K562 (cell line): ENCODE results near the gene TIMM23. TPM values are rescaled to one million over a fixed set of nuclear protein-coding genes. Genes with fewer than 3 reads are reported as not detected.

Experiments
- ATAC-seq: fragments of 200-7000 bp; cut with Tn5 transposase; 3 replicates; pipeline ENCODE4 v1.9.1; 2020; ENCODE audit warnings: moderate library complexity
- BruUV-seq: library from RNA; stranded (reverse); fragments of 400-500 nt; replicated peaks from 2 replicates; lab custom pipeline; 2021; lab: Mats Ljungman, UMichigan
- CTCF ChIA-PET: fragments of 300-600 bp; formaldehyde crosslinking; extraction: SDS; loops from one replicate; lab custom pipeline; 2021; ENCODE audit warnings: low intra/inter-chr PET ratio; lab: Yijun Ruan, JAX
- POLR2A ChIA-PET: fragments of 300-600, 350-650 bp; sonication (Branson Sonifier 250); formaldehyde crosslinking; extraction: SDS; loops from one replicate; lab custom pipeline; 2021; ENCODE audit warnings: antibody characterized with exemption, inconsistent platforms; lab: Yijun Ruan, JAX
- DNase-seq, 4 experiments: peaks; one replicate each; pipeline versions ENCODE4 v3.0.0 to v3.0.0-alpha.2; 2011 to 2018; ENCODE audit warnings: low spot score in 3 of 4, mixed read lengths in 3 of 4; ENCODE audit errors: extremely low read depth in 1 of 4
- FAIRE-seq: peaks from 2 replicates; lab custom pipeline; 2011; peaks lifted over from hg19 to GRCh38; lab: Jason Lieb, UNC
- H2AFZ ChIP-seq: 2 replicates; pipeline ENCODE4 v1.6.0; 2011; ENCODE audit warnings: low read depth, low read length, control low read depth, inconsistent platforms
- H3K27ac ChIP-seq: fragments of 200-600 bp; 3 replicates; pipeline ENCODE4 v1.8.0; 2011; ENCODE audit warnings: low read depth, mild to moderate bottlenecking, control low read depth, inconsistent platforms, low read length, moderate library complexity, mixed read lengths; ENCODE audit errors: extremely low read depth
- H3K27me3 ChIP-seq, 2 experiments: fragments of 300-600 bp in 1 of 2; 2 replicates in 1 of 2; 3 replicates in 1 of 2; pipeline versions ENCODE4 v1.6.0 to v1.8.0; 2011; ENCODE audit warnings: inconsistent platforms in 2 of 2, low read length in 2 of 2, mild to moderate bottlenecking in 1 of 2, mixed read lengths in 1 of 2, moderate library complexity in 1 of 2; ENCODE audit not compliant: control insufficient read depth in 2 of 2, insufficient read depth in 2 of 2
- H3K36me3 ChIP-seq: fragments of 300-600 bp; 3 replicates; pipeline ENCODE4 v1.8.0; 2011; ENCODE audit warnings: mild to moderate bottlenecking, low read length, inconsistent platforms; ENCODE audit not compliant: control insufficient read depth, insufficient read depth
- H3K4me1 ChIP-seq, 2 experiments: fragments of 200-600 bp in 1 of 2; replicated peaks in 1 of 2; 2 replicates in 1 of 2; 3 replicates in 1 of 2; pipeline versions ENCODE4 v1.5.1 to v1.8.0; 2011; ENCODE audit warnings: inconsistent platforms in 2 of 2, low read length in 2 of 2, mild to moderate bottlenecking in 1 of 2, mixed read lengths in 1 of 2, moderate library complexity in 1 of 2; ENCODE audit not compliant: control insufficient read depth in 2 of 2, insufficient read depth in 2 of 2
- H3K4me2 ChIP-seq: 2 replicates; pipeline ENCODE4 v1.6.1; 2011; ENCODE audit warnings: low read length, control low read depth, inconsistent platforms, mixed read lengths; ENCODE audit not compliant: insufficient read depth
- H3K4me3 ChIP-seq: fragments of 200-600 bp; sonication (generic), shearing (Covaris generic); 2 replicates; pipeline ENCODE4 v1.5.1; 2016; ENCODE audit warnings: control low read depth, inconsistent platforms
- H3K79me2 ChIP-seq: fragments of 200-600 bp; 3 replicates; pipeline ENCODE4 v1.8.0; 2011; ENCODE audit warnings: low read length, inconsistent platforms; ENCODE audit not compliant: control insufficient read depth, insufficient read depth
- H3K9ac ChIP-seq, 2 experiments: 2 replicates each; pipeline versions ENCODE4 v1.6.0 to v1.6.1; 2011; ENCODE audit warnings: low read depth in 2 of 2, low read length in 2 of 2, control low read depth in 1 of 2, inconsistent platforms in 1 of 2, mild to moderate bottlenecking in 1 of 2, mixed read lengths in 1 of 2; ENCODE audit not compliant: insufficient read depth in 1 of 2
- H3K9me1 ChIP-seq: one replicate; pipeline ENCODE4 v1.6.0; 2011; ENCODE audit warnings: inconsistent platforms, mild to moderate bottlenecking, low read length, moderate library complexity; ENCODE audit not compliant: control insufficient read depth, insufficient read depth
- H3K9me3 ChIP-seq: replicated peaks from 2 replicates; pipeline ENCODE4 v1.5.1; 2011; ENCODE audit warnings: low read depth, low read length, inconsistent platforms; ENCODE audit not compliant: control insufficient read depth, insufficient read depth
- H4K20me1 ChIP-seq: replicated peaks from 2 replicates; pipeline ENCODE4 v1.6.1; 2011; ENCODE audit warnings: low read length, inconsistent platforms, mixed read lengths; ENCODE audit not compliant: control insufficient read depth, insufficient read depth
- DMBX1 ChIP-seq: fragments of 250-450 bp; sonication (Bioruptor Pico); IDR thresholded peaks from 2 replicates; pipeline ENCODE4 v1.8.0; 2022; ENCODE audit warnings: inconsistent platforms, mild to moderate bottlenecking, moderate library complexity, borderline replicate concordance
- HMG20A ChIP-seq: fragments of 450-650 bp; formaldehyde crosslinking; conservative IDR thresholded peaks from 2 replicates; pipeline ENCODE4 v1.4.0; 2020; ENCODE audit warnings: mild to moderate bottlenecking, mixed read lengths
- KDM2B ChIP-seq: fragments of 250-450 bp; sonication (Bioruptor Pico); IDR thresholded peaks from 2 replicates; pipeline ENCODE4 v1.8.0; 2021; ENCODE audit warnings: mild to moderate bottlenecking, moderate library complexity
- MAFG ChIP-seq: fragments of 450-650 bp; conservative IDR thresholded peaks from 2 replicates; pipeline ENCODE4 v1.6.1; 2016; ENCODE audit warnings: missing genetic modification characterization, missing compliant biosample characterization
- MECOM ChIP-seq: fragments of 250-450 bp; sonication (Bioruptor Pico); IDR thresholded peaks from 2 replicates; pipeline ENCODE4 v1.8.0; 2022; ENCODE audit warnings: inconsistent platforms
- NR4A1 ChIP-seq, 2 experiments: fragments of 250-450 bp in 1 of 2; fragments of 450-650 bp in 1 of 2; sonication (Bioruptor Pico) in 1 of 2; IDR thresholded peaks; 2 replicates each; pipeline versions ENCODE4 v1.4.0 to v1.6.1; 2016 to 2020; ENCODE audit warnings: mild to moderate bottlenecking in 2 of 2, missing compliant biosample characterization in 1 of 2, missing genetic modification characterization in 1 of 2, moderate library complexity in 1 of 2
- PHB2 ChIP-seq: fragments of 450-650 bp; IDR thresholded peaks from 2 replicates; pipeline ENCODE4 v1.6.1; 2017; ENCODE audit warnings: low read depth
- RFX7 ChIP-seq: fragments of 250-450 bp; sonication (Bioruptor Pico); IDR thresholded peaks from 2 replicates; pipeline ENCODE4 v1.5.1; 2021; ENCODE audit warnings: mild to moderate bottlenecking
- TEAD2 ChIP-seq: fragments of 450-650 bp; IDR thresholded peaks from 2 replicates; pipeline ENCODE4 v1.6.1; 2016; ENCODE audit warnings: missing genetic modification characterization, control low read depth, missing compliant biosample characterization
- WHSC1 ChIP-seq: IDR thresholded peaks from one replicate; pipeline ENCODE4 v1.6.1; 2012; ENCODE audit warnings: low read length, control low read depth, inconsistent platforms
- ZNF583 ChIP-seq: fragments of 250-450 bp; sonication (Bioruptor Pico); IDR thresholded peaks from 2 replicates; pipeline ENCODE4 v1.4.0; 2020
- WGBS: fragments of 100-300 bp; shearing (Covaris generic); methylation state at CpG from one replicate; pipeline ENCODE4 v1.1.6; 2016; ENCODE audit warnings: low coverage, mixed read lengths; ENCODE audit not compliant: insufficient coverage; ENCODE audit errors: missing lambda C conversion rate; 5-methylcytosine and 5-hydroxymethylcytosine counted together
- in situ Hi-C: fragments of 300-500 bp; cut with MboI; formaldehyde crosslinking; loops from 4 replicates; pipeline ENCODE4 v1.15.0; 2018; ENCODE audit warnings: inconsistent platforms, mixed read lengths
- intact Hi-C: fragments of 100-400 bp; cut with micrococcal nuclease; formaldehyde crosslinking; loops from 2 replicates; pipeline ENCODE4 v1.14.2; 2022
- polyA plus RNA-seq, 8 experiments: library from polyadenylated mRNA; depleted of rRNA in 4 of 8; stranded (reverse) in 5 of 8; unstranded in 3 of 8; fragments of >200 nt; fragmentation: Nextera tagmentation in 2 of 8; fragmentation: Illumina TruSeq in 1 of 8; extraction: Ambion mirVana in 2 of 8; extraction: Trizol in 1 of 8; gene quantifications; 2 replicates each; pipeline versions ENCODE4 v1.2.1 to v1.2.3, GENCODE V29; 2011 to 2014; ENCODE audit warnings: inconsistent platforms in 1 of 8, missing spikeins in 1 of 8
- total RNA-seq, 7 experiments: library from RNA; depleted of rRNA in 6 of 7; stranded (reverse); fragments of >200 nt in 6 of 7; fragmentation: Illumina TruSeq in 2 of 7; extraction: Trizol in 2 of 7; gene quantifications; 2 replicates each; pipeline versions ENCODE4 v1.2.1 to v1.2.3, GENCODE V29; 2011 to 2021; ENCODE audit warnings: low replicate concordance in 1 of 7
- TF ChIP-seq, protein P1 (sequence below), 3 experiments: fragments of 200-800 bp in 1 of 3; fragments of 250-450 bp in 1 of 3; fragments of 450-650 bp in 1 of 3; sonication (Bioruptor Pico) in 1 of 3; sonication (Bioruptor generic) in 1 of 3; formaldehyde crosslinking in 1 of 3; IDR thresholded peaks; 2 replicates each; pipeline versions ENCODE4 v1.6.1 to v1.8.0; 2016 to 2022; ENCODE audit warnings: mild to moderate bottlenecking in 2 of 3, missing genetic modification characterization in 2 of 3, missing compliant biosample characterization in 1 of 3, moderate library complexity in 1 of 3
- TF ChIP-seq, protein P2 (sequence below): fragments of 450-650 bp; IDR thresholded peaks from 2 replicates; pipeline ENCODE4 v1.6.1; 2017; ENCODE audit warnings: antibody characterized with exemption, mild to moderate bottlenecking

The TIMM23 gene
- total and polyA plus RNA-seq, 9 of the 15 experiments (the other 6 are each of a cell fraction or from before 2014, with no cell fraction given): 148 to 280 (median 183) TPM

DNA sequence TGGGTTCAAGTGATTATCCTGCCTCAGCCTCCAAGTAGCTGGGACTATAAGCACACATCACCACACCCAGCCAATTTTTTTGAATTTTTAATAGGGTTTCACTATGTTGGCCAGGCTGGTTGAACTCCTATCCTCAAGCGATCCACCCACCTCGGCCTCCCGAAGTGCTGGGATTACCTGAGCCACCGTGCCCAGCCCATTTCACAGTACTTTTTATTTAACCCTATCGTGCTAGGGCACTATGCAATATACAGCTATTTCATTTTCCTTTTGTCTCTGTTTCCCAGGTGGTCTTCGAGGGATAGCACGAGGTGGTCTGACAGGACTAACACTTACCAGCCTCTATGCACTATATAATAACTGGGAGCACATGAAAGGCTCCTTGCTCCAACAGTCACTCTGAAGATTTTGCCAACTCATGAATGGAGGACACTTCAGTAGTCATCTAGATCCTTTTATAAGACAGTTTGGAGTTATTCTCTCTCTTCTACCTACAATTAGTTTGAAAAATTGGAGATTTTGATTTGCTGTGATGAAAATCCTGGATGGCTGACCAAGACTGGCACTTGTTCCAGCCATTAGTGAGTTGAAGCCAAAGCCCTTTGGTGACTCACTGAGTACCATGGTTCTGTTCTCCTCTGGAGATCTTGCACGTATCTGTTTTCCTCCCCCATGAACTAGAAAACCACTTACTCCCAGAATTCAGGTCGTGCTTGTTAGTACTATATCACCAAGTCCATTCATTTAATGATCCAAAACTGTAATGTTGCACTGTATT is 30.8 kb downstream of the TIMM23 start:
- ChIA-PET CTCF (no interaction called here), POLR2A (interaction anchor here (2.9 to 8.5 kb wide), 2 partner anchors 17 to 18 kb away, joined by 37 to 136 read pairs; no protein-coding TSS in a partner anchor)
- Histone ChIP-seq H3K9me1 (no peaks in the 10 kb centered on the region), H3K4me3 (no peak overlapping the region), H3K27ac (peak overlapping the region; percentile 44; the same call in 2 of the 3 replicates), H3K36me3 (peaks cover 90% of the 10 kb centered on the region), H4K20me1 (no peaks in the 10 kb centered on the region), H3K9ac (no peak overlapping the region), H3K79me2 (peaks cover 48% of the 10 kb centered on the region), H2AFZ (no peak overlapping the region), H3K4me2 (no peak overlapping the region), H3K4me1 (peaks cover 19 to 45% of the 10 kb centered on the region in 2 experiments; a peak in 4 of 5 replicates), H3K27me3 (no peaks in the 10 kb centered on the region), H3K9me3 (0 out of 2 replicates have a peak, but pooled peaks cover 2% of the 10 kb centered on the region)
- intact Hi-C loops (no loop called here), in situ Hi-C loops (no loop called here)
- ATAC-seq: no peak
- DNase-seq: no peak
- TSS peak; percentile 50 for BruUV-seq
- FAIRE-seq: no peak
- 87% methylated on average over 9 of the region's 9 CpGs for WGBS
- no peak for TF ChIP-seq MECOM
- no peak for TF ChIP-seq PHB2
- TF ChIP-seq HMG20A: no peak
- TF ChIP-seq WHSC1: no peak
- TF ChIP-seq ZNF583 (CRISPR knock-in tag): 0 out of 2 replicates have a peak, but pooled peaks have one; percentile 24
- 0 out of 2 replicates have a peak, but pooled peaks have one; percentile 13 for TF ChIP-seq RFX7
- TF ChIP-seq NR4A1 (CRISPR knock-in tag; IDR thresholded peaks at IDR 0.05): no peak
- no peak for TF ChIP-seq NR4A1 (tag; IDR thresholded peaks at IDR 0.05)
- TF ChIP-seq TEAD2 (tag): 0 out of 2 replicates have a peak, but pooled peaks have one; percentile 19
- TF ChIP-seq, protein P1, sequence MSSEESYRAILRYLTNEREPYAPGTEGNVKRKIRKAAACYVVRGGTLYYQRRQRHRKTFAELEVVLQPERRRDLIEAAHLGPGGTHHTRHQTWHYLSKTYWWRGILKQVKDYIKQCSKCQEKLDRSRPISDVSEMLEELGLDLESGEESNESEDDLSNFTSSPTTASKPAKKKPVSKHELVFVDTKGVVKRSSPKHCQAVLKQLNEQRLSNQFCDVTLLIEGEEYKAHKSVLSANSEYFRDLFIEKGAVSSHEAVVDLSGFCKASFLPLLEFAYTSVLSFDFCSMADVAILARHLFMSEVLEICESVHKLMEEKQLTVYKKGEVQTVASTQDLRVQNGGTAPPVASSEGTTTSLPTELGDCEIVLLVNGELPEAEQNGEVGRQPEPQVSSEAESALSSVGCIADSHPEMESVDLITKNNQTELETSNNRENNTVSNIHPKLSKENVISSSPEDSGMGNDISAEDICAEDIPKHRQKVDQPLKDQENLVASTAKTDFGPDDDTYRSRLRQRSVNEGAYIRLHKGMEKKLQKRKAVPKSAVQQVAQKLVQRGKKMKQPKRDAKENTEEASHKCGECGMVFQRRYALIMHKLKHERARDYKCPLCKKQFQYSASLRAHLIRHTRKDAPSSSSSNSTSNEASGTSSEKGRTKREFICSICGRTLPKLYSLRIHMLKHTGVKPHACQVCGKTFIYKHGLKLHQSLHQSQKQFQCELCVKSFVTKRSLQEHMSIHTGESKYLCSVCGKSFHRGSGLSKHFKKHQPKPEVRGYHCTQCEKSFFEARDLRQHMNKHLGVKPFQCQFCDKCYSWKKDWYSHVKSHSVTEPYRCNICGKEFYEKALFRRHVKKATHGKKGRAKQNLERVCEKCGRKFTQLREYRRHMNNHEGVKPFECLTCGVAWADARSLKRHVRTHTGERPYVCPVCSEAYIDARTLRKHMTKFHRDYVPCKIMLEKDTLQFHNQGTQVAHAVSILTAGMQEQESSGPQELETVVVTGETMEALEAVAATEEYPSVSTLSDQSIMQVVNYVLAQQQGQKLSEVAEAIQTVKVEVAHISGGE (CRISPR knock-in tag; IDR thresholded peaks at IDR 0.05): 0 out of 6 replicates have a peak, but pooled peaks of 1 of the 3 experiments have one; percentile 15
- 0 out of 2 replicates have a peak, but pooled peaks have one; percentile 25 for TF ChIP-seq MAFG (tag)
- TF ChIP-seq, protein P2, sequence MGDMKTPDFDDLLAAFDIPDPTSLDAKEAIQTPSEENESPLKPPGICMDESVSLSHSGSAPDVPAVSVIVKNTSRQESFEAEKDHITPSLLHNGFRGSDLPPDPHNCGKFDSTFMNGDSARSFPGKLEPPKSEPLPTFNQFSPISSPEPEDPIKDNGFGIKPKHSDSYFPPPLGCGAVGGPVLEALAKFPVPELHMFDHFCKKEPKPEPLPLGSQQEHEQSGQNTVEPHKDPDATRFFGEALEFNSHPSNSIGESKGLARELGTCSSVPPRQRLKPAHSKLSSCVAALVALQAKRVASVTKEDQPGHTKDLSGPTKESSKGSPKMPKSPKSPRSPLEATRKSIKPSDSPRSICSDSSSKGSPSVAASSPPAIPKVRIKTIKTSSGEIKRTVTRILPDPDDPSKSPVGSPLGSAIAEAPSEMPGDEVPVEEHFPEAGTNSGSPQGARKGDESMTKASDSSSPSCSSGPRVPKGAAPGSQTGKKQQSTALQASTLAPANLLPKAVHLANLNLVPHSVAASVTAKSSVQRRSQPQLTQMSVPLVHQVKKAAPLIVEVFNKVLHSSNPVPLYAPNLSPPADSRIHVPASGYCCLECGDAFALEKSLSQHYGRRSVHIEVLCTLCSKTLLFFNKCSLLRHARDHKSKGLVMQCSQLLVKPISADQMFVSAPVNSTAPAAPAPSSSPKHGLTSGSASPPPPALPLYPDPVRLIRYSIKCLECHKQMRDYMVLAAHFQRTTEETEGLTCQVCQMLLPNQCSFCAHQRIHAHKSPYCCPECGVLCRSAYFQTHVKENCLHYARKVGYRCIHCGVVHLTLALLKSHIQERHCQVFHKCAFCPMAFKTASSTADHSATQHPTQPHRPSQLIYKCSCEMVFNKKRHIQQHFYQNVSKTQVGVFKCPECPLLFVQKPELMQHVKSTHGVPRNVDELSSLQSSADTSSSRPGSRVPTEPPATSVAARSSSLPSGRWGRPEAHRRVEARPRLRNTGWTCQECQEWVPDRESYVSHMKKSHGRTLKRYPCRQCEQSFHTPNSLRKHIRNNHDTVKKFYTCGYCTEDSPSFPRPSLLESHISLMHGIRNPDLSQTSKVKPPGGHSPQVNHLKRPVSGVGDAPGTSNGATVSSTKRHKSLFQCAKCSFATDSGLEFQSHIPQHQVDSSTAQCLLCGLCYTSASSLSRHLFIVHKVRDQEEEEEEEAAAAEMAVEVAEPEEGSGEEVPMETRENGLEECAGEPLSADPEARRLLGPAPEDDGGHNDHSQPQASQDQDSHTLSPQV: peak; percentile 68; the same call in 1 of the 2 replicates
- TF ChIP-seq KDM2B (CRISPR knock-in tag): no peak
- TF ChIP-seq DMBX1: no peak
